GM21576 (cell line): ENCODE results near the gene PARP11.
"Not testable (repeated sequence)": the region's sequence is repeated elsewhere in the genome, so short reads cannot be mapped to it uniquely, and the experiment has no call there.

ENCODE experiments used
- ATAC-seq: cut with Tn5 transposase; IDR thresholded peaks from one replicate; pipeline ENCODE4 v1.9.1; 2021; ENCODE audit warnings: mild to moderate bottlenecking, moderate library complexity; ENCODE audit not compliant: unreplicated experiment

Gene PARP11

GRCh38 chr12:3884671-3885070 is 11.5 kb upstream of the PARP11 start:
- no peak for ATAC-seq

- no peak for ATAC-seq
These were observed 9.8 kb upstream of the PARP11 start for GRCh38 chr12:3882896-3883564.

- ATAC-seq: no peak
These were observed 9.2 kb upstream of the PARP11 start for GRCh38 chr12:3882406-3882805.

GRCh38 chr12:3881281-3881950 is 8.2 kb upstream of the PARP11 start:
- ATAC-seq: no peak

GRCh38 chr12:3879846-3880245 is 6.6 kb upstream of the PARP11 start:
- ATAC-seq: no peak

GRCh38 chr12:3871356-3871755 is 1.8 kb downstream of the PARP11 start:
- ATAC-seq: no peak

- ATAC-seq: no peak
These were observed 3.3 kb downstream of the PARP11 start for GRCh38 chr12:3869865-3870264.

- no peak for ATAC-seq
These were observed 3.8 kb downstream of the PARP11 start for GRCh38 chr12:3869433-3869832.

- ATAC-seq: no peak
These were observed 9.4 kb downstream of the PARP11 start for GRCh38 chr12:3863756-3864155.

- ATAC-seq: no peak
These were observed 30.7 kb downstream of the PARP11 start for GRCh38 chr12:3842517-3842916.

- ATAC-seq: no peak
These were observed 31.4 kb downstream of the PARP11 start for GRCh38 chr12:3841783-3842182.

- ATAC-seq: not testable (repeated sequence)
These were observed 32.4 kb downstream of the PARP11 start for GRCh38 chr12:3840833-3841232.

GRCh38 chr12:3839745-3840144 is 33.5 kb downstream of the PARP11 start:
- not testable (repeated sequence) for ATAC-seq

- not testable (repeated sequence) for ATAC-seq
These were observed 34.3 kb downstream of the PARP11 start for GRCh38 chr12:3838701-3839548.

- no peak for ATAC-seq
These were observed 35.1 kb downstream of the PARP11 start for GRCh38 chr12:3838076-3838475.

- no peak for ATAC-seq
These were observed 36.1 kb downstream of the PARP11 start for GRCh38 chr12:3837049-3837448.

- ATAC-seq: no peak
These were observed 36.6 kb downstream of the PARP11 start for GRCh38 chr12:3836641-3837040.

- ATAC-seq: no peak
These were observed 37.3 kb downstream of the PARP11 start for GRCh38 chr12:3835914-3836313.

GRCh38 chr12:3834774-3835173 is 38.4 kb downstream of the PARP11 start:
- no peak for ATAC-seq

GRCh38 chr12:3833670-3834310 is 39.4 kb downstream of the PARP11 start:
- ATAC-seq: no peak

GRCh38 chr12:3832738-3833137 is 40.5 kb downstream of the PARP11 start:
- no peak for ATAC-seq
